Activated CD4-positive, alpha-beta memory T cell treated with anti-CD3 and anti-CD28 coated beads, Interleukin-2, amount 10 ng/mL, durations not matched to agents 7 days and 5 days (primary cell): ENCODE data around the gene TYK2. TPM values are rescaled to one million over a fixed set of nuclear protein-coding genes. Genes with fewer than 3 reads are reported as not detected.
"Not testable (repeated sequence)": the region's sequence is repeated elsewhere in the genome, so short reads cannot be mapped to it uniquely, and the experiment has no call there.

Experiments
- CTCF ChIA-PET: fragments of 350-600 bp; sonication (Branson Sonifier 250); formaldehyde crosslinking; loops from one replicate; lab custom pipeline; 2021; ENCODE audit warnings: antibody characterized with exemption, inconsistent platforms; lab: Charles Lee
- POLR2A ChIA-PET: fragments of 350-600 bp; sonication (Branson Sonifier 250); formaldehyde crosslinking; loops from one replicate; lab custom pipeline; 2021; ENCODE audit warnings: antibody characterized with exemption; lab: Charles Lee
- DNase-seq: peaks from one replicate; pipeline ENCODE4 v3.0.0-alpha.2; 2020
- H3K27ac Mint-ChIP-seq: one replicate; pipeline ENCODE4 v1.8.0; 2021; ENCODE audit warnings: mild to moderate bottlenecking, mixed read lengths
- H3K27me3 Mint-ChIP-seq: one replicate; pipeline ENCODE4 v1.8.0; 2021; ENCODE audit warnings: mixed read lengths
- H3K36me3 Mint-ChIP-seq: one replicate; pipeline ENCODE4 v1.8.0; 2021; ENCODE audit warnings: low read depth, mixed read lengths
- H3K4me1 Mint-ChIP-seq: one replicate; pipeline ENCODE4 v1.8.0; 2021; ENCODE audit warnings: mixed read lengths
- H3K4me3 Mint-ChIP-seq: one replicate; pipeline ENCODE4 v1.8.0; 2021; ENCODE audit warnings: mild to moderate bottlenecking, mixed read lengths
- H3K9me3 Mint-ChIP-seq: one replicate; pipeline ENCODE4 v1.8.0; 2021; ENCODE audit warnings: mixed read lengths
- total RNA-seq, 2 experiments: library from RNA; stranded (reverse); gene quantifications; one replicate each; pipeline ENCODE4 v1.2.3, GENCODE V29; 2021

Gene TYK2
- total RNA-seq, 2 experiments from 2014 or later: 226 to 243 TPM

GRCh38 chr19:10368101-10368803 is 12.1 kb downstream of the TYK2 start:
- H3K27me3 Mint-ChIP-seq: no peaks in the 10 kb centered on the region
- H3K36me3 Mint-ChIP-seq: peaks cover 54% of the 10 kb centered on the region
- H3K4me3 Mint-ChIP-seq: no peak overlapping the region
- no peak for DNase-seq
- no peaks in the 10 kb centered on the region for H3K9me3 Mint-ChIP-seq
- H3K4me1 Mint-ChIP-seq: no peaks in the 10 kb centered on the region
- CTCF ChIA-PET: interaction anchor here (0.7 to 1.3 kb wide), 3 partner anchors 20 to 118 kb away, joined by 3 to 4 read pairs (median 3); no protein-coding TSS in a partner anchor
- POLR2A ChIA-PET: interaction anchor here (0.9 kb wide), 1 partner anchor 12 kb away, joined by 3 read pairs; the partner anchor contains the start of gene TYK2
- no peak overlapping the region for H3K27ac Mint-ChIP-seq

DNA sequence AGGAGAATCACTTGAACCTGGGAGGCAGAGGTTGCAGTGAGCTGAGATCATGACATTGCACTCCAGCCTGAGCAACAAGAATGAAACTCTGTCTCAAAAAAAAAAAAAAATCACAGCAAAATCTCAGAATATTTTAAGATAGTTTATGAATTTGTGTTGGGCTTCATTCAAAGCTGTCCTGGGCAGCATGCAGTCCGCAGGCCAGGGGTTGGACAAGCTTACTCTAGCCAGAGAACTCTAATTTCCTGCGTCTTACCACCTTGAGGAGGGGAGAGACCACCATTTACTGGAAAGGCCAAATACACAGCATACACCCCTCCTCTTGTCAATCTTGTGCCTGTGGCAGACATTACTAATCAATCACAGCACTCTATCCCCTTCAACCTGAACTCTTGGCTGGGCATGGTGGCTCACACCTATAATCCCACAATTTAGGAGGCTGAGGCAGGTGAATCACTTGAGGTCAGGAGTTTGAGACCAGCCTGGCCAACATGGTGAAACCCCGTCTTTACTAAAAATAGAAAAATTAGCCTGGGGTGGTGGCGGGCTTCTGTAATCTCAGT is 13.3 kb downstream of the TYK2 start:
- H3K27me3 Mint-ChIP-seq, DNase-seq, H3K9me3 Mint-ChIP-seq, H3K4me3 Mint-ChIP-seq, H3K27ac Mint-ChIP-seq, H3K4me1 Mint-ChIP-seq, POLR2A ChIA-PET: not testable (repeated sequence)
- CTCF ChIA-PET: interaction anchor here (1.3 to 1.4 kb wide), 2 partner anchors 9 to 117 kb away, joined by 3 read pairs; no protein-coding TSS in a partner anchor
- peaks cover 56% of the 10 kb centered on the region for H3K36me3 Mint-ChIP-seq

DNA sequence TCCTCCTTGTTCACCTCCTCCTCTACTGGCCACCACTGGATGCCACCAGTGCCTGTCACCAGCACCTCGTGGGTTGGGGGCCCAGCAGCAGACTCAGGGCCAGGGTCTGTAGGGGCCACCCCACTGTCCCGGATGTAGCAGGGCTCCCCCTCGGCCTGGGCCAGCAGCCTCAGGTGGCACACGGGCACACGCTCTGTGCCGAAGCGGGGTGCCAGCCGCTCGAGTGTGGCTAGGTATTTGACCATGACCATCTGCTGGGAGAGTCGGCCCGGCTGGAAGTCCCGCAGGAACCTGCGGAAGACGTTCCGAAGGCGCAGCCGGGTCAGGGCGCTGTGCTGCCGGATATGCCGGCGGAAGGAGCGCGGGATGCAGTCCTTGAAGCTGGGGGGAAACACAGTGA is 14.9 kb downstream of the TYK2 start:
- no peaks in the 10 kb centered on the region for H3K27me3 Mint-ChIP-seq
- no peaks in the 10 kb centered on the region for H3K9me3 Mint-ChIP-seq
- CTCF ChIA-PET: interaction anchor here (1.4 kb wide), 1 partner anchor 10 kb away, joined by 3 read pairs; no protein-coding TSS in a partner anchor
- no peaks in the 10 kb centered on the region for H3K4me1 Mint-ChIP-seq
- H3K36me3 Mint-ChIP-seq: peaks cover 60% of the 10 kb centered on the region
- POLR2A ChIA-PET: no interaction called here
- no peak overlapping the region for H3K27ac Mint-ChIP-seq
- no peak overlapping the region for H3K4me3 Mint-ChIP-seq
- DNase-seq: no peak

- Mint-ChIP-seq H3K4me1 (no peaks in the 10 kb centered on the region), H3K4me3 (no peak overlapping the region), H3K36me3 (peaks cover 53% of the 10 kb centered on the region), H3K27ac (no peak overlapping the region), H3K9me3 (no peaks in the 10 kb centered on the region), H3K27me3 (no peaks in the 10 kb centered on the region)
- ChIA-PET POLR2A (no interaction called here), CTCF (no interaction called here)
- no peak for DNase-seq
These were observed 15.7 kb downstream of the TYK2 start for GRCh38 chr19:10364644-10365043.

GRCh38 chr19:10363789-10364281 is 16.5 kb downstream of the TYK2 start:
- H3K36me3 Mint-ChIP-seq: peaks cover 50% of the 10 kb centered on the region
- no peaks in the 10 kb centered on the region for H3K27me3 Mint-ChIP-seq
- H3K27ac Mint-ChIP-seq: no peak overlapping the region
- ChIA-PET POLR2A (no interaction called here), CTCF (no interaction called here)
- H3K4me1 Mint-ChIP-seq: no peaks in the 10 kb centered on the region
- no peak for DNase-seq
- no peak overlapping the region for H3K4me3 Mint-ChIP-seq
- H3K9me3 Mint-ChIP-seq: no peaks in the 10 kb centered on the region

- H3K9me3 Mint-ChIP-seq: no peaks in the 10 kb centered on the region
- CTCF ChIA-PET: no interaction called here
- H3K4me1 Mint-ChIP-seq: no peaks in the 10 kb centered on the region
- H3K4me3 Mint-ChIP-seq: no peak overlapping the region
- no peak for DNase-seq
- POLR2A ChIA-PET: no interaction called here
- H3K36me3 Mint-ChIP-seq: peaks cover 42% of the 10 kb centered on the region
- H3K27ac Mint-ChIP-seq: no peak overlapping the region
- no peaks in the 10 kb centered on the region for H3K27me3 Mint-ChIP-seq
These were observed 18.1 kb downstream of the TYK2 start for GRCh38 chr19:10362259-10362658.

- Mint-ChIP-seq H3K27me3 (no peaks in the 10 kb centered on the region), H3K4me1 (no peaks in the 10 kb centered on the region), H3K9me3 (no peaks in the 10 kb centered on the region), H3K4me3 (no peak overlapping the region), H3K36me3 (peaks cover 42% of the 10 kb centered on the region), H3K27ac (no peak overlapping the region)
- no peak for DNase-seq
- ChIA-PET CTCF (no interaction called here), POLR2A (no interaction called here)
These were observed 18.8 kb downstream of the TYK2 start for GRCh38 chr19:10361569-10362011.

DNA sequence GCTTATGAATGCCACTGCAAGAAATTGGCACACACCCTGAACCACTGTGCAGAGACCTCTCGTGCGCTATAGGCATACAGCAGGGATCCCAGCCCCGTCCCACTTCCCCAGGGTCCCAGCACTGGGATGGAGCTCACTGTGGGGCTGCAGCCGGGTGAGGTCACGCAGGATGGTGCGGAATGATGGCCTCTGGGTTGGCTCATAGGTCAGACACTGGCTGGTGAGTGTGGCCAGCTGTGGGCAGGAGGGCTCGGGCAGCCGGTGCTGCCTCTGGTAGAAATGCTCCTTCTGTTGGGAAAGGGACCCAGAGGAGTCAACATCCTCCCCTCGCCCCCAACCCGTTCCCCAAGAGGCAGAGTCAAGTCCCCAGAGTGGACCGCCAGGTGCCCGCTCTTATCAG is 23.9 kb downstream of the TYK2 start:
- ChIA-PET CTCF (no interaction called here), POLR2A (no interaction called here)
- no peak overlapping the region for H3K4me3 Mint-ChIP-seq
- H3K27ac Mint-ChIP-seq: no peak overlapping the region
- peaks cover 45% of the 10 kb centered on the region for H3K36me3 Mint-ChIP-seq
- no peaks in the 10 kb centered on the region for H3K4me1 Mint-ChIP-seq
- DNase-seq: no peak
- H3K27me3 Mint-ChIP-seq: no peaks in the 10 kb centered on the region
- H3K9me3 Mint-ChIP-seq: no peaks in the 10 kb centered on the region

GRCh38 chr19:10353793-10354391 is 26.5 kb downstream of the TYK2 start:
- H3K4me3 Mint-ChIP-seq: no peak overlapping the region
- no peaks in the 10 kb centered on the region for H3K4me1 Mint-ChIP-seq
- H3K9me3 Mint-ChIP-seq: no peaks in the 10 kb centered on the region
- H3K27me3 Mint-ChIP-seq: no peaks in the 10 kb centered on the region
- ChIA-PET CTCF (no interaction called here), POLR2A (no interaction called here)
- DNase-seq: peak; percentile 42
- no peak overlapping the region for H3K27ac Mint-ChIP-seq
- peaks cover 42% of the 10 kb centered on the region for H3K36me3 Mint-ChIP-seq

DNA sequence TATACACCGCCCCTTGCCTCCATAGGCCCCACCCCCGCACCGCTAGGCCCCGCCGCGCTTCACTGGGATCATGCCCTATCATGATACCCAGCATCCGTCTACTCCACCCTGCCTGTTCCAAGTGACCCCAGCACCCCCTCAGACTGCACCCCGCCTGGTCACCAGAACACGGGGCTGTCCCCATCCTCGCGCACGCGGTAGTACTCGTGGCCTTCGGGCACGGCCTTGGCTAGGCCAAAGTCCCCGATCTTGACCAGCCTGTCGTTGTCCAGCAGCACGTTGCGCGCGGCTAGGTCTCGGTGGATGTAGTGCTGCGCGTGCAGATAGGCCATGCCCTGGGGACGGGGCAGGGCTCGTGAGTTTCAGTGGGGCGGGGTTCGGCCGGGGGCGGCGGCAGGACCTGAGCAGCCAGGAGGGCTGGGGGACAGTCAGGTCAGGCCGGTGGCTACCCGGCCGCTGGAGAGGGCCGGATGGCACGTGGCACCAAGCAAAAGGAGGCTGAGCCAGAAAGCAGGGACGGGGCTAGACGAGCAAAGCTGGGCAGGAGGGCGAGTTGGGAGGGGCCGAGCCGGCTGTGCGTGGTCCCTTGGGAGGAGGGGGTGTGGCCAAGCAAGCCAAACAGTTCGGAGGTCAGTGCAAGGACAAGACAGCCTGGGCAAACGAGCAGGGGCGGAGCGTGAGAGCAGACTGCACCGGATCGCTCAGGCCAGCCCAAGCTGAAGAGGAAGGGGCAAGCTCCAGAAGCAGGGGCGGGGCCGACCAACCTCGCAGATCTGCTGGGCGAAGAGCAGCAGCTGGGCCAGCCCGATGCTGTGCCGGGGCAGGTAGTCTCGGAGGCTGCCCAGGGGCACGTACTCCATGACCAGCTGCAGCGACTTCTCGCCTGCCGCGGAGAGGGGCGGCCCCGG is 27.4 kb downstream of the TYK2 start:
- CTCF ChIA-PET: no interaction called here
- Mint-ChIP-seq H3K27me3 (no peaks in the 10 kb centered on the region), H3K27ac (no peak overlapping the region), H3K4me1 (no peaks in the 10 kb centered on the region), H3K36me3 (peaks cover 42% of the 10 kb centered on the region), H3K9me3 (no peaks in the 10 kb centered on the region), H3K4me3 (no peak overlapping the region)
- DNase-seq: no peak
- POLR2A ChIA-PET: interaction anchor here (0.7 kb wide), 1 partner anchor 28 kb away, joined by 3 read pairs; no protein-coding TSS in a partner anchor

- no peak for DNase-seq
- H3K4me3 Mint-ChIP-seq: no peak overlapping the region
- H3K27ac Mint-ChIP-seq: no peak overlapping the region
- no peaks in the 10 kb centered on the region for H3K9me3 Mint-ChIP-seq
- H3K4me1 Mint-ChIP-seq: no peaks in the 10 kb centered on the region
- H3K27me3 Mint-ChIP-seq: no peaks in the 10 kb centered on the region
- peaks cover 9% of the 10 kb centered on the region for H3K36me3 Mint-ChIP-seq
- CTCF ChIA-PET: no interaction called here
- POLR2A ChIA-PET: no interaction called here
These were observed 33.9 kb downstream of the TYK2 start for GRCh38 chr19:10346509-10346908.

GRCh38 chr19:10344780-10345179 is 35.6 kb downstream of the TYK2 start:
- Mint-ChIP-seq H3K4me3 (no peak overlapping the region), H3K4me1 (peaks cover 8% of the 10 kb centered on the region), H3K9me3 (no peaks in the 10 kb centered on the region), H3K36me3 (peaks cover 1% of the 10 kb centered on the region), H3K27ac (no peak overlapping the region), H3K27me3 (no peaks in the 10 kb centered on the region)
- CTCF ChIA-PET: interaction anchor here (1.1 to 1.7 kb wide), 3 partner anchors 44 to 86 kb away, joined by 3 read pairs; partner anchors contain the start of gene ICAM1
- POLR2A ChIA-PET: interaction anchor here (1.7 to 2.1 kb wide), 2 partner anchors 12 to 22 kb away, joined by 4 to 8 read pairs; partner anchors contain the start of gene RAVER1
- no peak for DNase-seq
